GM19328 (cell line): Measurements from ENCODE around the gene RNF141.

ENCODE experiments used
- ATAC-seq: cut with Tn5 transposase; IDR thresholded peaks from one replicate; pipeline ENCODE4 v1.9.1; 2021; ENCODE audit warnings: mild to moderate bottlenecking, moderate library complexity; ENCODE audit not compliant: unreplicated experiment

RNF141 gene

DNA sequence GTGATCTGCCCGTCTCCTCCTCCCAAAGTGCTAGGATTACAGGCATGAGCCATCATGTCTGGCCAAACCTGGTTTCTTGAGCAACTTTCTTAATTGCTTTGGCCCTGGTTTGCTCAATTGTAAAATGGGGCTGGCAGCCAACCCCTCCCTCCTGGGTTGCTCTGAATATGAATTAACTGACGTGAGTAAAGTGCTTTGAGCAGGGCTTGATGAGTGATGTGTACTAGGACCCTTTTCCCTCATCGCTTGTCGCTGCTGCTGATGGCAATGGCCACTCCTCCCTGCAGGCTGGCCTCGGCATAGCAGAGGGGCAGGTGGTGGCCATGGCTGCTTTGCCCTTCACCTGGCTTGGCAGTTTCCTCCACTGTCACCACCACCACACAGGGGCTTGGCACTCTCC lies 41.5 kb downstream of the RNF141 start:
- no peak for ATAC-seq

- ATAC-seq = no peak
Measured at GRCh38 chr11:10498426-10499250, 42.3 kb downstream of the RNF141 start.

DNA sequence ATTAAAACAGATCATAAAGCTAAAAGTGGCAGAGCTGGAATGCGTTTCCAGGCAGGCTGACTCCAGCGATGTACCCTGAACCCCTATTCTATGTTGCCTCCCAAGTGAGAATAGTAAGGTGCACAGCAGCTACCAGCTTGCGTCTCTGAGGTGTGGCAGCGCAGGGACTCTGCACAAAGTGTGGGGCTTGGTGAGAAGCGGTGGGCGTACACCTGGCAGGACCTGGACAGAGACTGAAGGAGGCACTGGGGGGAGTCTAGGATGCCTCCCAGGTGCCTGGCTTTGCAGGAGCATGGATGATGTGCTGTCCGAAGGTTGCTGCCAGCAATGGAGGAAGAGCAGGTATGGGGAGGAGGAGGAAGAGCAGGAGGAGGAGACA lies 43.0 kb downstream of the RNF141 start:
- ATAC-seq = no peak

GRCh38 chr11:10497371-10498021 lies 43.5 kb downstream of the RNF141 start:
- ATAC-seq = no peak

GRCh38 chr11:10496296-10496936 lies 44.6 kb downstream of the RNF141 start:
- ATAC-seq = no peak

DNA sequence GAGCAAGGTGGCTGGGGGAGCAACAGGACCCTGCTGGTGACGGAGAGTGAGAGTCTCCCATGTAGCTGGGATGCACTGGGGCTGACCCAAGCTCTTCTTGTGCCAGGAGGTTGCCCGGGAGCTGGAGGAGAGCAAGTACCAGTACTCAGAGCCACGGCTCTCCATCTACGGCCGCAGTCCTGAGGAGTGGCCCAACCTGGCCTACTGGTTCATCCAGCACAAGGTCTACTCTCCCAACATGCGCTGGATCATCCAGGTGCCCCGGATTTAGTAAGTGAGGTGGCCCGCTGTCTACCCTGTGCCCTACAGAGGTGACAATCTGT lies 45.6 kb downstream of the RNF141 start:
- no peak for ATAC-seq

DNA sequence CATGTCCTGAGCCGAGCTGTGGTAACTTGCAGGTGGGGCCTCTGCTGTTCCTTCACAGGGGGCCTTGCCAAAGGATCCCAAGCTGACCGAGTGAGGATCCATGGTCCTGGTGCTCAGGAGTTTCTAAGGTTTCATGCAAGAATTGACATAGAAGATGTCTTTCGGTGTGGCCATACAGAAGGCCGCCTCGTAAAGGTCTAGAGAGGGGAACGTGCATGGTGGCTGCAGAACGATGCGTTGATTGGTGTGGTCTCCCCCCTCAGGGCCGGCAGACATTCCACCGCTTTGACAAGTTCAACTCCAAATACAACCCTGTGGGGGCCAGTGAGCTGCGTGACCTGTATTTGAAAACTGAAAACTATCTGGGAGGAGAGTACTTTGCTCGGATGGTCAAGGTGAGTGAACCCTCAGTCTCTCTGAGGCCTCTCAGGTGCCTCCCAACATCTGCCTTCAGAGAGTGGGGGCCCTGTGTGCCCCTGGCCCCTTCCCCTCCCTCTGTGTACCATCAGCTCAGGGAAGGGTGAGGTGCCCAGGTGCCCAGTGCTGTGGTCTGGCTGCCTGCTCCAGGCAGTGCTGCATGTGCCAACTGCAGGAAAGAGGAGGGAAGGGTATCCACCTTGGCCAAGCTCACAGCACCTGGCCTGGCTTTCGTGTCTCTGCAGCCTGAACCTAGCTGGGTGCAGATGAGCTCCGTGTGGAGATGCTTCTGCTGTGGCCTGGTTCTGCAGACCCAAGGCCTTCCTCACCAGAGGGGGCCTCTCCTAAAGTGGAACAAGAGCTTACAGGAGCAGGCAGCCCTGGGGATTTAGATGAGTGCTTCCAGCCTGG lies 46.1 kb downstream of the RNF141 start:
- ATAC-seq = no peak

DNA sequence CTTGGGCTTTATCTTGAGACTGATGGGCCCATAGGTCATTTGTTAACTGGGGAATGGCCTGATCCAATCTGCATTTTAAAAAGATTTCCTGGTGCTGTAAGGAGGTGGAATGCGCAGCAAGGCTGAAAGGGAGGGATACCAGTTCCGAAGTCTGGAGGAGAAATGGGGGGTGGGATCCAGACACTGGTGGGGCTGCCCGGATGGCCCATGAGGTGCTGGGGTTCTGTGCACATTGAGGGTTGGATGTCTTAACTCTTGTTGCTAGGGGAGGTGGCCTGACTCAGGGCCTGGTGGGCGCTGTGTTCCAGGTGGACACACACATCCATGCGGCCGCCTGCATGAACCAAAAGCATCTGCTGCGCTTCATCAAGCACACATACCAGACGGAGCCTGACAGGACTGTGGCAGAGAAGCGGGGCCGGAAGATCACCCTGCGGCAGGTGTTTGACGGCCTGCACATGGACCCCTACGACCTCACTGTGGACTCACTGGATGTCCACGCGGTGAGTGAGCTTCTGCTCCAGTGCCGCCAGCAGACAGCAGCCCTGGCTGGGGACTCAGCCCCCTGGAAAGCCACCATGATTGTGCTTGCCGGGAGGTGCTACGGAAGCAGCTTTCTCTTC lies 47.8 kb downstream of the RNF141 start:
- no peak for ATAC-seq

GRCh38 chr11:10492084-10492483 lies 48.9 kb downstream of the RNF141 start:
- ATAC-seq = no peak

DNA sequence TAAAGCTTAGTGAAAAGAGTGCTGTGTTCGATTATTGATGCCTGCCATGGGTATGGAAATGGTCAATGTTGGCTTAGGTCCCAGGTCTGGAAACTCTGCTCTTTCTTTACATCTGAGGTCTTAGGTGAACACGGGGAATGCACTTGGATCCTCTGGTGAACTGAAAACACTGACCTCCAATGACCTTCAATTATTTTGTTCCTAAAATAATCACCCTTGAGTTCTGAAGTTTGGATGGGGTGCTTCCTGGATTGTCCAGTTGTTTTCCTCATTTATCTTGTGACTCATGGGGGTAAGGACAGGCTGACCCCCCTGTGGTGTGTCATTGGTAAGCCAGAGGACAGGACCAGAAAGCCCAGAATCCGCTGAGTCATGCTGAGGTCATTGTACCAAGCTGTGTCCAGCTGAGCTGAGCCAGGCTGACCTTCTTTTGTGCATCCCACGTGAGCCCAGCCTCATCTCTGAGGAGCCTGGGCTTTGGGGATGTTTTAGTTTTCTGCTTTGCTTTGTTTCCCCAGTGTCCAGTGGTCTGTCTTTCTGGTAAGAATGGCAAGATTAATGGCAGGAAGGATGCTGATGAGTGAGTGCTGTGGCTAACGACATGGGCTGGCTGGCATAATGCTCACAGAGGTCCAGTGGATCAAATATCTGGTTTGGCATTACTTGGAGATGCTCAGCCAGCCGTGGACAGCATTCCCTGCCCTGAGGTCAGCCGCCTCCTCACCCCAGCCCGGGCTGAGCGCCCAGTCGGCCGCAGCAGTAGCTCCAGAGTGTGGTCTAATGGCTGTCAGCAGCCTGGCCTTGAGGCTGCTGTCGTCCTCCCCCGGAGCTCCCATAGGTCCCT lies 50.4 kb downstream of the RNF141 start:
- ATAC-seq = no peak

DNA sequence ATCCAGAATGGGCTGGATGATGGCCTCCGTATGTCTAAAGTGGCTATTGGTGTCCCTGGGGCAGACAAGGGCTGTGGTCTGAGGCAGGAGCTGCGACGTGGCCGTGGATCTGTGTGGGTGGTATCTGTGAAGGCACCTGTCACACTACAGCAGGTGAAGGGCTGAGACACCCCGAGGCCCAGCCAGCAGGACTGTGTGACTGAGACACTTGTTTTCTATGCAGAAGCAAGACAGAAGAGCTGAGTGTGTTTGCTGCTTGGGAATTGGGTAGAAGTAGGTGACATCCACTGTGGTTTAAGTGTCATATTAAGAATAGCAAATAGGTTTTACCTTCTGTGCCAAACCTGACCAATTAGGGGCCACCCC lies 51.0 kb downstream of the RNF141 start:
- no peak for ATAC-seq

- peak; percentile 37 for ATAC-seq
Measured at GRCh38 chr11:10488934-10489691, 51.9 kb downstream of the RNF141 start.

GRCh38 chr11:10488121-10488933 lies 52.7 kb downstream of the RNF141 start:
- ATAC-seq = peak; percentile 26

GRCh38 chr11:10487002-10487647 lies 53.9 kb downstream of the RNF141 start:
- no peak for ATAC-seq

- no peak for ATAC-seq
Measured at GRCh38 chr11:10486161-10486840, 54.7 kb downstream of the RNF141 start.

- no peak for ATAC-seq
Measured at GRCh38 chr11:10485646-10486045, 55.3 kb downstream of the RNF141 start.

DNA sequence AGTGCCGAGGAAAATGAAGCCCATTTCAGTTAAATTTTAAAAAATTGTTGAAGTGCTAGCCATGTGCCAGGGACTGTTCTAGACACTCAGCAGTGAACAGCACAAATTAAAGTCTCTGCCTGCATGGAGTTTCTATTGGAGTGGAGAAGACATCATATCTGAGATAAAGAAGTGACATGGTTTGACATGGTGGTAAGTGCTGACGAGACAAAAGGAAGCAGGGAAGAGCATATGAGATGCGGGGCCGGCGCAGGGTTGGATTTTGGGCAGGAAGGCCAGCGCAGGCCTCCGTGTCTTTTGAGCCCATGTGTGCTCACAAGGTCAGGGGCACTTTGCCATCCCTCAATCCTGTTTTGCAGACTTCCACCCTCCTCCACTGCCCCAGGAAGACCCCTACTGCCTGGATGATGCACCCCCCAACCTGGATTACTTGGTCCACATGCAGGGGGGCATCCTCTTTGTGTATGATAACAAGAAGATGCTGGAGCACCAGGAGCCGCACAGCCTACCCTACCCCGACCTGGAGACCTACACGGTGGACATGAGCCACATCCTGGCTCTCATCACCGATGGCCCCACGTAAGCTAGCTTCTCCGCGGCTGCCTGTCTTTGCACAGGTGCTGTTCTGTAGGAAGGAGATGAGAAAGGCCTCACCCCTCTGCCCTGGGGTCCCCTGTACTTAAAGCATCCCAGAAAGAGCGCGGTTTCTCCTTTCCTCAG lies 56.4 kb downstream of the RNF141 start:
- ATAC-seq = no peak
